GM08714 (cell line): ENCODE measurements around the gene MCRS1.
"Not testable (repeated sequence)": the region's sequence is repeated elsewhere in the genome, so short reads cannot be mapped to it uniquely, and the experiment has no call there.

Source experiments
- H3K4me3 ChIP-seq: fragments of 200-500 bp; sonication (Bioruptor generic); 2 replicates; pipeline ENCODE4 v1.5.1; 2014; ENCODE audit warnings: mild to moderate bottlenecking, low read length, inconsistent platforms
- ZNF274 ChIP-seq: IDR thresholded peaks from 2 replicates; pipeline ENCODE4 v1.6.1; 2012; ENCODE audit warnings: mild to moderate bottlenecking, low read depth, low read length

The MCRS1 gene

GRCh38 chr12:49536526-49537071 is 31.3 kb downstream of the MCRS1 start:
- TF ChIP-seq ZNF274 = no peak
- no peak overlapping the region for H3K4me3 ChIP-seq

- no peak for TF ChIP-seq ZNF274
These were observed 31.9 kb downstream of the MCRS1 start for GRCh38 chr12:49535921-49536525.

GRCh38 chr12:49534731-49535278 is 33.1 kb downstream of the MCRS1 start:
- H3K4me3 ChIP-seq = no peak overlapping the region
- no peak for TF ChIP-seq ZNF274

More at GRCh38 chr12:49535921-49536525, 31.9 kb downstream of the MCRS1 start:
- H3K4me3 ChIP-seq = no peak overlapping the region

- not testable (repeated sequence) for H3K4me3 ChIP-seq
These were observed 33.8 kb downstream of the MCRS1 start for GRCh38 chr12:49534122-49534521.

- TF ChIP-seq ZNF274 = no peak
- no peak overlapping the region for H3K4me3 ChIP-seq
These were observed 34.6 kb downstream of the MCRS1 start for GRCh38 chr12:49533331-49533730.

- TF ChIP-seq ZNF274 = no peak
- H3K4me3 ChIP-seq = no peak overlapping the region
These were observed 36.2 kb downstream of the MCRS1 start for GRCh38 chr12:49531745-49532144.

GRCh38 chr12:49529414-49529813 is 38.5 kb downstream of the MCRS1 start:
- H3K4me3 ChIP-seq = no peak overlapping the region
- no peak for TF ChIP-seq ZNF274

GRCh38 chr12:49527361-49528130 is 40.4 kb downstream of the MCRS1 start:
- no peak overlapping the region for H3K4me3 ChIP-seq
- TF ChIP-seq ZNF274 = no peak

- TF ChIP-seq ZNF274 = no peak
- no peak overlapping the region for H3K4me3 ChIP-seq
These were observed 42.0 kb downstream of the MCRS1 start for GRCh38 chr12:49525942-49526341.

GRCh38 chr12:49524660-49525324 is 43.1 kb downstream of the MCRS1 start:
- H3K4me3 ChIP-seq = no peak overlapping the region
- TF ChIP-seq ZNF274 = no peak

GRCh38 chr12:49521389-49521788 is 46.6 kb downstream of the MCRS1 start:
- TF ChIP-seq ZNF274 = no peak
- no peak overlapping the region for H3K4me3 ChIP-seq

GRCh38 chr12:49519574-49519936 is 48.4 kb downstream of the MCRS1 start:
- TF ChIP-seq ZNF274 = no peak
- no peak overlapping the region for H3K4me3 ChIP-seq

- TF ChIP-seq ZNF274 = no peak
- no peak overlapping the region for H3K4me3 ChIP-seq
These were observed 48.9 kb downstream of the MCRS1 start for GRCh38 chr12:49518914-49519573.

GRCh38 chr12:49515266-49515665 is 52.7 kb downstream of the MCRS1 start:
- no peak for TF ChIP-seq ZNF274
- H3K4me3 ChIP-seq = no peak overlapping the region

- no peak overlapping the region for H3K4me3 ChIP-seq
- TF ChIP-seq ZNF274 = no peak
These were observed 55.4 kb downstream of the MCRS1 start for GRCh38 chr12:49512546-49512945.
